KMS-11 (cell line): ENCODE results near the gene MMP17.

ENCODE experiments used
- H2AFZ ChIP-seq: fragments of 200-600 bp; sonication (generic); 2 replicates; pipeline ENCODE4 v1.6.1; 2016; ENCODE audit warnings: antibody characterized with exemption, mixed run types, low read depth
- H3K27ac ChIP-seq: fragments of 200-600 bp; sonication (generic); 2 replicates; pipeline ENCODE4 v1.6.1; 2016; ENCODE audit warnings: mild to moderate bottlenecking, mixed run types
- H3K27me3 ChIP-seq: fragments of 200-600 bp; sonication (generic); 2 replicates; pipeline ENCODE4 v1.6.1; 2017; ENCODE audit warnings: mild to moderate bottlenecking, low read depth, mixed run types, moderate library complexity; ENCODE audit not compliant: insufficient read depth
- H3K36me3 ChIP-seq: fragments of 200-600 bp; sonication (generic); 2 replicates; pipeline ENCODE4 v1.6.1; 2017; ENCODE audit warnings: mild to moderate bottlenecking, mixed run types; ENCODE audit not compliant: insufficient read depth
- H3K4me1 ChIP-seq: fragments of 200-600 bp; sonication (generic); 2 replicates; pipeline ENCODE4 v1.6.1; 2016; ENCODE audit warnings: mild to moderate bottlenecking, low read depth, mixed run types; ENCODE audit not compliant: poor library complexity, severe bottlenecking
- H3K4me2 ChIP-seq: fragments of 200-600 bp; sonication (generic); 2 replicates; pipeline ENCODE4 v1.7.0; 2016; ENCODE audit warnings: mild to moderate bottlenecking, mixed run types
- H3K4me3 ChIP-seq: fragments of 200-600 bp; sonication (generic); IDR thresholded peaks from 2 replicates; pipeline ENCODE4 v1.6.1; 2017; ENCODE audit warnings: low read depth, low read length, mixed read lengths; ENCODE audit not compliant: insufficient read depth
- H3K79me2 ChIP-seq: fragments of 200-600 bp; sonication (generic); 2 replicates; pipeline ENCODE4 v1.6.1; 2016; ENCODE audit warnings: low read depth, mixed run types; ENCODE audit not compliant: insufficient read depth
- H3K9ac ChIP-seq: fragments of 200-600 bp; sonication (generic); 2 replicates; pipeline ENCODE4 v1.6.1; 2016; ENCODE audit warnings: mild to moderate bottlenecking, mixed run types
- H4K20me1 ChIP-seq: fragments of 200-600 bp; sonication (generic); 2 replicates; pipeline ENCODE4 v1.6.1; 2016; ENCODE audit warnings: mild to moderate bottlenecking, mixed run types; ENCODE audit not compliant: insufficient read depth
- CTCF ChIP-seq: fragments of 200-600 bp; sonication (generic); conservative IDR thresholded peaks from 2 replicates; pipeline ENCODE4 v1.6.1; 2017; ENCODE audit warnings: low read depth, mild to moderate bottlenecking, antibody characterized with exemption, low read length, moderate library complexity, mixed read lengths

MMP17 gene

GRCh38 chr12:131800594-131801135, 27.5 kb upstream of the MMP17 start:
- no peak overlapping the region for H3K4me2 ChIP-seq
- no peak overlapping the region for H3K9ac ChIP-seq
- no peak overlapping the region for H3K4me3 ChIP-seq
- H3K4me1 ChIP-seq, result no peaks in the 10 kb centered on the region
- H2AFZ ChIP-seq, result no peak overlapping the region
- no peaks in the 10 kb centered on the region for H3K27me3 ChIP-seq
- no peak overlapping the region for H3K27ac ChIP-seq
- no peak for TF ChIP-seq CTCF
- no peaks in the 10 kb centered on the region for H3K79me2 ChIP-seq
- H4K20me1 ChIP-seq, result no peaks in the 10 kb centered on the region
- H3K36me3 ChIP-seq, result no peaks in the 10 kb centered on the region

- TF ChIP-seq CTCF, result no peak
- Histone ChIP-seq H3K27me3 (no peaks in the 10 kb centered on the region), H4K20me1 (no peaks in the 10 kb centered on the region), H2AFZ (no peak overlapping the region), H3K36me3 (no peaks in the 10 kb centered on the region), H3K27ac (no peak overlapping the region), H3K4me1 (no peaks in the 10 kb centered on the region), H3K4me3 (no peak overlapping the region), H3K79me2 (no peaks in the 10 kb centered on the region), H3K9ac (no peak overlapping the region), H3K4me2 (no peak overlapping the region)
Measured at GRCh38 chr12:131801254-131801866, 26.8 kb upstream of the MMP17 start.

- no peaks in the 10 kb centered on the region for H3K4me1 ChIP-seq
- no peak overlapping the region for H3K27ac ChIP-seq
- H3K36me3 ChIP-seq, result no peaks in the 10 kb centered on the region
- no peak overlapping the region for H3K9ac ChIP-seq
- no peak overlapping the region for H3K4me3 ChIP-seq
- H3K79me2 ChIP-seq, result no peaks in the 10 kb centered on the region
- no peak for TF ChIP-seq CTCF
- H2AFZ ChIP-seq, result no peak overlapping the region
- no peaks in the 10 kb centered on the region for H4K20me1 ChIP-seq
- no peak overlapping the region for H3K4me2 ChIP-seq
- H3K27me3 ChIP-seq, result no peaks in the 10 kb centered on the region
Measured at GRCh38 chr12:131803961-131804521, 24.2 kb upstream of the MMP17 start.

GRCh38 chr12:131805421-131805820, 22.8 kb upstream of the MMP17 start:
- Histone ChIP-seq H3K27me3 (no peaks in the 10 kb centered on the region), H2AFZ (no peak overlapping the region), H3K4me2 (no peak overlapping the region), H3K36me3 (no peaks in the 10 kb centered on the region), H3K4me3 (no peak overlapping the region), H3K27ac (no peak overlapping the region), H3K79me2 (no peaks in the 10 kb centered on the region), H3K4me1 (no peaks in the 10 kb centered on the region), H3K9ac (no peak overlapping the region), H4K20me1 (no peaks in the 10 kb centered on the region)
- no peak for TF ChIP-seq CTCF
